ENCODE measurements around the gene MAGEB10.
"Not testable (repeated sequence)": the region's sequence is repeated elsewhere in the genome, so short reads cannot be mapped to it uniquely, and the experiment has no call there.

Gene MAGEB10, protein sequence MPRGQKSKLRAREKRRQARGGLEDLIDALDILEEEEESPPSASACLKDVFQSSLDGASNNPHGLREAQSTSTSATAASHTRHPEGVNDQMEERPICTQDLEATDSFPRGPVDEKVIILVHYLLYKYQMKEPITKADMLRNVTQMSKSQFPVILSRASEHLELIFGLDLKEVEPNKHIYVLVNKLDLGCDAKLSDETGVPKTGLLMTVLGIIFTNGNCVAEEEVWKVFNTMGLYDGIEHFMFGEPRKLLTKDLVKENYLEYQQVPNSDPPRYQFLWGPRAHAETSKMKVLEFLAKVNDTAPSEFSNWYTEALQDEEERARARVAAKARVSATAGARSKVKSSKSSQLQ

DNA sequence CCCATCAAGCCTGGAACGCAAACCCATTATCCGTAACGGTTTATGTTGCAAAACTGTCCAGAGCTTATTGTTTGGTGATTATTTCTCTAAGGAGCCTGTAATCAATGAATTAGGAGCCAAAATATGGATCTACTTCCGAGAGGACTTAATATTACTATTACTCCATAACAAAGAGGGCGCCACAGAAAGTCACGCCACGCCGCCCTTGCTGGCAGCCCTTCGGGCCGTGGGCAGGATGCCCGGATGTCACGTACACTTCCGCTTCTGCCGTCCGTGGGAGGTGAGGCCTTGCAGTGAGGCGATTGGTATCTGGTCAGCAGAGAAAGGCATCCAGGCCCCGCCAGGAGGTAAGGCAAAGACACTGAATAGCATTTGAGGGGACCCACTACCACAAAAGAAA, at the start of gene MAGEB10:
Gene MAGEB10, plus strand, starts transcription at position 301 of the 400 bp plus-strand sequence. CDS start 13,317 bp downstream, outside the sequence.
- Histone ChIP-seq H3K9ac (ENCODE audit: insufficient read length, low read depth) (no peak within 1 kb of the TSS), H3K36me3 (ENCODE audit: insufficient read depth, insufficient read length, low read length) (no peaks in the 10 kb centered on the region), H3K27me3 (ENCODE audit: insufficient read depth, insufficient read length) (no peaks in the 10 kb centered on the region), H3K9me3 (ENCODE audit: insufficient read depth, low read length) (peaks cover 5% of the 10 kb centered on the region; the same call in 1 of the 2 replicates), H3K4me3 (ENCODE audit: insufficient read length, low read depth) (no peak within 1 kb of the TSS), H3K4me1 (ENCODE audit: insufficient read depth, insufficient read length) (no peaks in the 10 kb centered on the region)
- DNase-seq (ENCODE audit: low read depth, low spot score) = no peak
- TF ChIP-seq SUZ12 (IDR thresholded peaks at IDR 0.05; ENCODE audit: extremely low read depth, insufficient read depth, insufficient read length) (no peak), ZNF274 (IDR thresholded peaks at IDR 0.05; ENCODE audit: low read depth, low read length) (no peak), YY1 (IDR thresholded peaks at IDR 0.05; ENCODE audit: insufficient read depth, insufficient read length) (no peak)

GRCh38 chrX:27765718-27766117, 42.1 kb upstream of the MAGEB10 start:
- Histone ChIP-seq H3K9me3 (ENCODE audit: insufficient read depth, low read length) (no peaks in the 10 kb centered on the region), H3K27me3 (ENCODE audit: insufficient read depth, insufficient read length) (no peaks in the 10 kb centered on the region), H3K4me3 (ENCODE audit: insufficient read length, low read depth) (no peak overlapping the region), H3K9ac (ENCODE audit: insufficient read length, low read depth) (no peak overlapping the region), H3K4me1 (ENCODE audit: insufficient read depth, insufficient read length) (no peaks in the 10 kb centered on the region), H3K36me3 (ENCODE audit: insufficient read depth, insufficient read length, low read length) (no peaks in the 10 kb centered on the region)
- DNase-seq (ENCODE audit: low read depth, low spot score) = no peak
- no peak for TF ChIP-seq SUZ12 (IDR thresholded peaks at IDR 0.05; ENCODE audit: extremely low read depth, insufficient read depth, insufficient read length)
- no peak for TF ChIP-seq YY1 (IDR thresholded peaks at IDR 0.05; ENCODE audit: insufficient read depth, insufficient read length)
- no peak for TF ChIP-seq ZNF274 (IDR thresholded peaks at IDR 0.05; ENCODE audit: low read depth, low read length)

DNA sequence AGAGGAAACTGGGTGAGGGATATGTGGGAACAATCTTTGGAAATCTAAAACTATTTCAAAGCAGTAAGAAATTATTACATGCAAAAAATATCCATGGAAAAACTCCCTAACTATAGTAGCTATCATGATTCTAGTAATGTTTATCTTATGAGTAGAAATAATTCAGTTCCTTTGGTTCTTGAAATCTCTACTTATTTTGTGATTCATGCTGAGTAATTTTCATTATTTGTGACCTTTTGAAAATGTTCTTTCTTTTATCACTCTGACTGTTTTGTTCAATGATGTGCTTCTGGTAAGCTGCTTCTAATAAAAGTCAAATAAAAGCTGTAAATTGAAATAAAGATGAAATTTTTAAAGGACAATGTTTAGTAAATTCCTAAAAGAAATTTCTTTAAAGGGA, 40.4 kb upstream of the MAGEB10 start:
- Histone ChIP-seq H3K9ac (ENCODE audit: insufficient read length, low read depth) (no peak overlapping the region), H3K4me1 (ENCODE audit: insufficient read depth, insufficient read length) (no peaks in the 10 kb centered on the region), H3K4me3 (ENCODE audit: insufficient read length, low read depth) (no peak overlapping the region), H3K36me3 (ENCODE audit: insufficient read depth, insufficient read length, low read length) (no peaks in the 10 kb centered on the region), H3K9me3 (ENCODE audit: insufficient read depth, low read length) (no peaks in the 10 kb centered on the region), H3K27me3 (ENCODE audit: insufficient read depth, insufficient read length) (no peaks in the 10 kb centered on the region)
- DNase-seq (ENCODE audit: low read depth, low spot score) = no peak
- TF ChIP-seq SUZ12 (IDR thresholded peaks at IDR 0.05; ENCODE audit: extremely low read depth, insufficient read depth, insufficient read length) (no peak), ZNF274 (IDR thresholded peaks at IDR 0.05; ENCODE audit: low read depth, low read length) (no peak), YY1 (IDR thresholded peaks at IDR 0.05; ENCODE audit: insufficient read depth, insufficient read length) (no peak)

GRCh38 chrX:27775984-27776383, 31.8 kb upstream of the MAGEB10 start:
- Histone ChIP-seq H3K36me3 (ENCODE audit: insufficient read depth, insufficient read length, low read length) (no peaks in the 10 kb centered on the region), H3K27me3 (ENCODE audit: insufficient read depth, insufficient read length) (no peaks in the 10 kb centered on the region), H3K4me1 (ENCODE audit: insufficient read depth, insufficient read length) (no peaks in the 10 kb centered on the region), H3K9me3 (ENCODE audit: insufficient read depth, low read length) (no peaks in the 10 kb centered on the region), H3K4me3 (ENCODE audit: insufficient read length, low read depth) (no peak overlapping the region), H3K9ac (ENCODE audit: insufficient read length, low read depth) (no peak overlapping the region)
- TF ChIP-seq ZNF274 (IDR thresholded peaks at IDR 0.05; ENCODE audit: low read depth, low read length) (no peak), SUZ12 (IDR thresholded peaks at IDR 0.05; ENCODE audit: extremely low read depth, insufficient read depth, insufficient read length) (no peak), YY1 (IDR thresholded peaks at IDR 0.05; ENCODE audit: insufficient read depth, insufficient read length) (no peak)
- DNase-seq (ENCODE audit: low read depth, low spot score) = no peak

GRCh38 chrX:27796640-27797257, 11.0 kb upstream of the MAGEB10 start:
- H3K27me3 ChIP-seq (ENCODE audit: insufficient read depth, insufficient read length) = no peaks in the 10 kb centered on the region
- no peak overlapping the region for H3K9ac ChIP-seq (ENCODE audit: insufficient read length, low read depth)
- no peaks in the 10 kb centered on the region for H3K9me3 ChIP-seq (ENCODE audit: insufficient read depth, low read length)
- no peaks in the 10 kb centered on the region for H3K4me1 ChIP-seq (ENCODE audit: insufficient read depth, insufficient read length)
- TF ChIP-seq SUZ12 (IDR thresholded peaks at IDR 0.05; ENCODE audit: extremely low read depth, insufficient read depth, insufficient read length) = no peak
- TF ChIP-seq YY1 (IDR thresholded peaks at IDR 0.05; ENCODE audit: insufficient read depth, insufficient read length) = no peak
- TF ChIP-seq ZNF274 (IDR thresholded peaks at IDR 0.05; ENCODE audit: low read depth, low read length) = no peak
- H3K36me3 ChIP-seq (ENCODE audit: insufficient read depth, insufficient read length, low read length) = no peaks in the 10 kb centered on the region
- H3K4me3 ChIP-seq (ENCODE audit: insufficient read length, low read depth) = no peak overlapping the region
- DNase-seq (ENCODE audit: low read depth, low spot score) = no peak

- no peak overlapping the region for H3K4me3 ChIP-seq (ENCODE audit: insufficient read length, low read depth)
- no peaks in the 10 kb centered on the region for H3K27me3 ChIP-seq (ENCODE audit: insufficient read depth, insufficient read length)
- no peak for TF ChIP-seq SUZ12 (IDR thresholded peaks at IDR 0.05; ENCODE audit: extremely low read depth, insufficient read depth, insufficient read length)
- TF ChIP-seq YY1 (IDR thresholded peaks at IDR 0.05; ENCODE audit: insufficient read depth, insufficient read length) = no peak
- no peak for TF ChIP-seq ZNF274 (IDR thresholded peaks at IDR 0.05; ENCODE audit: low read depth, low read length)
- DNase-seq (ENCODE audit: low read depth, low spot score) = no peak
- H3K9ac ChIP-seq (ENCODE audit: insufficient read length, low read depth) = no peak overlapping the region
- no peaks in the 10 kb centered on the region for H3K9me3 ChIP-seq (ENCODE audit: insufficient read depth, low read length)
- no peaks in the 10 kb centered on the region for H3K36me3 ChIP-seq (ENCODE audit: insufficient read depth, insufficient read length, low read length)
- no peaks in the 10 kb centered on the region for H3K4me1 ChIP-seq (ENCODE audit: insufficient read depth, insufficient read length)
These were observed 10.2 kb upstream of the MAGEB10 start for GRCh38 chrX:27797575-27797974.

- no peak overlapping the region for H3K4me3 ChIP-seq (ENCODE audit: insufficient read length, low read depth)
- no peaks in the 10 kb centered on the region for H3K27me3 ChIP-seq (ENCODE audit: insufficient read depth, insufficient read length)
- no peak for TF ChIP-seq YY1 (IDR thresholded peaks at IDR 0.05; ENCODE audit: insufficient read depth, insufficient read length)
- H3K9me3 ChIP-seq (ENCODE audit: insufficient read depth, low read length) = peaks cover 5% of the 10 kb centered on the region; the same call in 1 of the 2 replicates
- no peak overlapping the region for H3K9ac ChIP-seq (ENCODE audit: insufficient read length, low read depth)
- DNase-seq (ENCODE audit: low read depth, low spot score) = no peak
- no peaks in the 10 kb centered on the region for H3K36me3 ChIP-seq (ENCODE audit: insufficient read depth, insufficient read length, low read length)
- H3K4me1 ChIP-seq (ENCODE audit: insufficient read depth, insufficient read length) = no peaks in the 10 kb centered on the region
These were observed 436 bp downstream of the MAGEB10 start for GRCh38 chrX:27808226-27808625.

DNA sequence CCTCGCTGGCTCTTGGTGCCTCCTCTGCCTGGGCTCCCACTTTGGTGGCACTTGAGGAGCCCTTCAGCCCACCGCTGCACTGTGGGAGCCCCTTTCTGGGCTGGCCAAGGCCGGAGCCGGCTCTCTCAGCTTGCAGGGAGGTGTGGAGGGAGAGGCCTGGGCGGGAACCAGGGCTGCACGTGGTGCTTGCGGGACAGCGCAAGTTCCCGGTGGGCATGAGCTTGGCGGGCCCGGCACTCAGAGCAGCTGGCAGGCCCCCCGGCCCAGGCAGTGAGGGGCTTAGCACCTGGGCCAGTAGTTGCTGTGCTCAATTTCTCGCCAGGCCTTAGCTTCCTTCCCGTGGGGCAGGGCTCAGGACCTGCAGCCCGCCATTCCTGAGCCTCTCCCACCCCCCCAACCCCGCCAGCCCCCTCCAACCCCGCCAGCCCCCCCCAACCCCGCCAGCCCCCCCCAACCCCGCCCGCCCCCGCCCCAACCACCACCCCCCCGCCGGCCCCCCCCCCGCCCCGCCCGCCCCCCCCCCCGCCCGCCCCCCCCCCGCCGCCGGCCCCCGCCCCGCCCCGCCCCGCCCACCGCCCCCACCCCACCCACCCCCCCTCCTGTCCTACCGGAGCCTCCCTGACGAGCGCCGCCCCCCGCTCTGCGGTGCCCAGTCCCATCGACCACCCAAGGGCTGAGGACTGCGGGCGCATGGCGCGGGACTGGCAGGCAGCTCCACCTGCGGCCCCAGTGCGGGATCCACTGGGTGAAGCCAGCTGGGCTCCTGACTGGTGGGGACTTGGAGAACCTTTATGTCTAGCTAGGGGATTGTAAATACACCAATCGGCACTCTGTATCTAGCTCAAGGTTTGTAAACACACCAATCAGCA, 1.4 kb downstream of the MAGEB10 start:
- not testable (repeated sequence) for DNase-seq (ENCODE audit: low read depth, low spot score)

More for the DNA sequence above, 1.4 kb downstream of the MAGEB10 start:
- not testable (repeated sequence) for H3K4me3 ChIP-seq (ENCODE audit: insufficient read length, low read depth); H3K27me3 ChIP-seq (ENCODE audit: insufficient read depth, insufficient read length); H3K9me3 ChIP-seq (ENCODE audit: insufficient read depth, low read length); H3K9ac ChIP-seq (ENCODE audit: insufficient read length, low read depth); H3K36me3 ChIP-seq (ENCODE audit: insufficient read depth, insufficient read length, low read length); H3K4me1 ChIP-seq (ENCODE audit: insufficient read depth, insufficient read length)
